K562 (cell line): ENCODE results near the gene AMMECR1. TPM values are rescaled to one million over a fixed set of nuclear protein-coding genes. Genes with fewer than 3 reads are reported as not detected.

Source experiments
- C11orf30 ChIP-seq: fragments of 450-650 bp; IDR thresholded peaks from 2 replicates; pipeline ENCODE4 v1.6.1; 2016; ENCODE audit warnings: low read depth, mild to moderate bottlenecking
- CTBP1 ChIP-seq: fragments of 450-650 bp; IDR thresholded peaks from 2 replicates; pipeline ENCODE4 v1.6.1; 2016; ENCODE audit warnings: borderline replicate concordance
- DEAF1 ChIP-seq: fragments of 450-650 bp; formaldehyde crosslinking; IDR thresholded peaks from 2 replicates; pipeline ENCODE4 v1.4.0; 2020; ENCODE audit warnings: mild to moderate bottlenecking, moderate library complexity
- E2F3 ChIP-seq: fragments of 250-450 bp; sonication (Bioruptor Pico); IDR thresholded peaks from 2 replicates; pipeline ENCODE4 v1.4.0; 2020; ENCODE audit warnings: mild to moderate bottlenecking
- EWSR1 ChIP-seq: fragments of 450-650 bp; IDR thresholded peaks from 2 replicates; pipeline ENCODE4 v1.6.1; 2018; ENCODE audit warnings: borderline replicate concordance, mild to moderate bottlenecking, low read depth, moderate library complexity; ENCODE audit not compliant: partially characterized antibody
- FOSL1 ChIP-seq: fragments of 200-800 bp; sonication (Bioruptor generic); conservative IDR thresholded peaks from 2 replicates; pipeline ENCODE4 v1.6.1; 2016; ENCODE audit warnings: missing genetic modification characterization, missing compliant biosample characterization
- GABPA ChIP-seq: fragments of 200-800 bp; sonication (Bioruptor generic); conservative IDR thresholded peaks from 2 replicates; pipeline ENCODE4 v1.6.1; 2016; ENCODE audit warnings: low read depth, missing genetic modification characterization, missing compliant biosample characterization
- HMBOX1 ChIP-seq: sonication (generic); IDR thresholded peaks from 2 replicates; pipeline ENCODE4 v1.6.1; 2016
- KAT7 ChIP-seq: sonication (generic); formaldehyde crosslinking; IDR thresholded peaks from 2 replicates; pipeline ENCODE4 v1.8.0; 2022; ENCODE audit warnings: missing genetic modification reagents, mild to moderate bottlenecking, borderline replicate concordance
- KLF13 ChIP-seq: fragments of 450-650 bp; IDR thresholded peaks from 2 replicates; pipeline ENCODE4 v1.6.1; 2016; ENCODE audit warnings: missing genetic modification characterization, low read depth, mild to moderate bottlenecking, missing compliant biosample characterization, moderate library complexity, borderline replicate concordance
- MAFK ChIP-seq: IDR thresholded peaks from 2 replicates; pipeline ENCODE4 v1.6.1; 2011; ENCODE audit warnings: low read length, improper control_type of control experiment
- MTA3 ChIP-seq: fragments of 450-650 bp; formaldehyde crosslinking; IDR thresholded peaks from 2 replicates; pipeline ENCODE4 v1.6.1; 2017; ENCODE audit warnings: mild to moderate bottlenecking, borderline replicate concordance
- NFIC ChIP-seq: fragments of 450-650 bp; IDR thresholded peaks from 2 replicates; pipeline ENCODE4 v1.6.1; 2017; ENCODE audit warnings: mild to moderate bottlenecking, inconsistent platforms
- PYGO2 ChIP-seq: fragments of 450-650 bp; IDR thresholded peaks from 2 replicates; pipeline ENCODE4 v1.6.1; 2016; ENCODE audit warnings: mild to moderate bottlenecking, missing genetic modification characterization, moderate library complexity, missing compliant biosample characterization
- RCOR1 ChIP-seq, 2 experiments: IDR thresholded peaks; 2 replicates each; pipeline ENCODE4 v1.6.1; 2012; ENCODE audit warnings: low read depth in 2 of 2, low read length in 2 of 2, borderline replicate concordance in 1 of 2, improper control_type of control experiment in 1 of 2
- SIN3A ChIP-seq, 2 experiments: fragments of 150-350 bp in 1 of 2; IDR thresholded peaks; 2 replicates each; pipeline ENCODE4 v1.6.1; 2011 to 2016; ENCODE audit warnings: borderline replicate concordance in 2 of 2, low read depth in 2 of 2, low read length in 2 of 2, mild to moderate bottlenecking in 2 of 2, moderate library complexity in 2 of 2; ENCODE audit not compliant: control insufficient read depth in 1 of 2
- TAF9B ChIP-seq: fragments of 450-650 bp; IDR thresholded peaks from 2 replicates; pipeline ENCODE4 v1.6.1; 2018; ENCODE audit warnings: mild to moderate bottlenecking; ENCODE audit not compliant: partially characterized antibody
- ZNF143 ChIP-seq: sonication (generic); formaldehyde crosslinking; IDR thresholded peaks from 2 replicates; pipeline ENCODE4 v1.9.0; 2022; ENCODE audit warnings: mild to moderate bottlenecking, missing genetic modification reagents
- ZNF316 ChIP-seq: fragments of 450-650 bp; IDR thresholded peaks from 2 replicates; pipeline ENCODE4 v1.6.1; 2016
- ZNF41 ChIP-seq: fragments of 250-450 bp; sonication (Bioruptor Pico); conservative IDR thresholded peaks from 2 replicates; pipeline ENCODE4 v1.4.0; 2020; ENCODE audit warnings: mild to moderate bottlenecking
- polyA plus RNA-seq, 8 experiments: library from polyadenylated mRNA; depleted of rRNA in 4 of 8; stranded (reverse) in 5 of 8; unstranded in 3 of 8; fragments of >200 nt; fragmentation: Nextera tagmentation in 2 of 8; fragmentation: Illumina TruSeq in 1 of 8; extraction: Ambion mirVana in 2 of 8; extraction: Trizol in 1 of 8; gene quantifications; 2 replicates each; pipeline versions ENCODE4 v1.2.1 to v1.2.3, GENCODE V29; 2011 to 2014; ENCODE audit warnings: inconsistent platforms in 1 of 8, missing spikeins in 1 of 8
- total RNA-seq, 7 experiments: library from RNA; depleted of rRNA in 6 of 7; stranded (reverse); fragments of >200 nt in 6 of 7; fragmentation: Illumina TruSeq in 2 of 7; extraction: Trizol in 2 of 7; gene quantifications; 2 replicates each; pipeline versions ENCODE4 v1.2.1 to v1.2.3, GENCODE V29; 2011 to 2021; ENCODE audit warnings: low replicate concordance in 1 of 7
- TF ChIP-seq, protein P1 (sequence below): fragments of 450-650 bp; IDR thresholded peaks from 2 replicates; pipeline ENCODE4 v1.6.1; 2018; ENCODE audit not compliant: partially characterized antibody
- TF ChIP-seq, protein P2 (sequence below): conservative IDR thresholded peaks from 2 replicates; pipeline ENCODE4 v1.6.1; 2011; ENCODE audit warnings: low read depth, mild to moderate bottlenecking, low read length; ENCODE audit not compliant: control insufficient read depth

AMMECR1 gene
- total and polyA plus RNA-seq, 9 of the 15 experiments (the other 6 are each of a cell fraction or from before 2014, with no cell fraction given): 13.9 to 36.7 (median 23.6) TPM

- TF ChIP-seq, protein P1, sequence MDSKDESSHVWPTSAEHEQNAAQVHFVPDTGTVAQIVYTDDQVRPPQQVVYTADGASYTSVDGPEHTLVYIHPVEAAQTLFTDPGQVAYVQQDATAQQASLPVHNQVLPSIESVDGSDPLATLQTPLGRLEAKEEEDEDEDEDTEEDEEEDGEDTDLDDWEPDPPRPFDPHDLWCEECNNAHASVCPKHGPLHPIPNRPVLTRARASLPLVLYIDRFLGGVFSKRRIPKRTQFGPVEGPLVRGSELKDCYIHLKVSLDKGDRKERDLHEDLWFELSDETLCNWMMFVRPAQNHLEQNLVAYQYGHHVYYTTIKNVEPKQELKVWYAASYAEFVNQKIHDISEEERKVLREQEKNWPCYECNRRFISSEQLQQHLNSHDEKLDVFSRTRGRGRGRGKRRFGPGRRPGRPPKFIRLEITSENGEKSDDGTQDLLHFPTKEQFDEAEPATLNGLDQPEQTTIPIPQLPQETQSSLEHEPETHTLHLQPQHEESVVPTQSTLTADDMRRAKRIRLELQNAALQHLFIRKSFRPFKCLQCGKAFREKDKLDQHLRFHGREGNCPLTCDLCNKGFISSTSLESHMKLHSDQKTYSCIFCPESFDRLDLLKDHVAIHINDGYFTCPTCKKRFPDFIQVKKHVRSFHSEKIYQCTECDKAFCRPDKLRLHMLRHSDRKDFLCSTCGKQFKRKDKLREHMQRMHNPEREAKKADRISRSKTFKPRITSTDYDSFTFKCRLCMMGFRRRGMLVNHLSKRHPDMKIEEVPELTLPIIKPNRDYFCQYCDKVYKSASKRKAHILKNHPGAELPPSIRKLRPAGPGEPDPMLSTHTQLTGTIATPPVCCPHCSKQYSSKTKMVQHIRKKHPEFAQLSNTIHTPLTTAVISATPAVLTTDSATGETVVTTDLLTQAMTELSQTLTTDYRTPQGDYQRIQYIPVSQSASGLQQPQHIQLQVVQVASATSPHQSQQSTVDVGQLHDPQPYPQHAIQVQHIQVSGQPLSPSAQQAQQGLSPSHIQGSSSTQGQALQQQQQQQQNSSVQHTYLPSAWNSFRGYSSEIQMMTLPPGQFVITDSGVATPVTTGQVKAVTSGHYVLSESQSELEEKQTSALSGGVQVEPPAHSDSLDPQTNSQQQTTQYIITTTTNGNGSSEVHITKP: no peak
- TF ChIP-seq DEAF1 (CRISPR knock-in tag) (no peak), FOSL1 (tag) (peak; percentile 54; the same call in 1 of the 2 replicates), KAT7 (no peak), CTBP1 (no peak), HMBOX1 (no peak), ZNF143 (no peak), E2F3 (CRISPR knock-in tag) (no peak), C11orf30 (peak; percentile 38), KLF13 (tag) (no peak), NFIC (peak; percentile 55), TAF9B (no peak), MTA3 (no peak), EWSR1 (no peak), GABPA (tag) (no peak), PYGO2 (tag) (no peak), MAFK (0 out of 2 replicates have a peak, but pooled peaks have one; percentile 33), ZNF316 (peak; percentile 5; the same call in 1 of the 2 replicates), RCOR1 (IDR thresholded peaks at IDR 0.05; ENCODE audit: borderline replicate concordance in 1 of 2, low read depth in 2 of 2, low read length in 2 of 2) (peak in 1 of 2 experiments; percentile 53; a peak in 1 of 4 replicates), ZNF41 (CRISPR knock-in tag) (no peak), SIN3A (IDR thresholded peaks at IDR 0.05; ENCODE audit: borderline replicate concordance in 2 of 2, control insufficient read depth in 1 of 2, low read depth in 2 of 2, low read length in 2 of 2) (no peak)
- TF ChIP-seq, protein P2, sequence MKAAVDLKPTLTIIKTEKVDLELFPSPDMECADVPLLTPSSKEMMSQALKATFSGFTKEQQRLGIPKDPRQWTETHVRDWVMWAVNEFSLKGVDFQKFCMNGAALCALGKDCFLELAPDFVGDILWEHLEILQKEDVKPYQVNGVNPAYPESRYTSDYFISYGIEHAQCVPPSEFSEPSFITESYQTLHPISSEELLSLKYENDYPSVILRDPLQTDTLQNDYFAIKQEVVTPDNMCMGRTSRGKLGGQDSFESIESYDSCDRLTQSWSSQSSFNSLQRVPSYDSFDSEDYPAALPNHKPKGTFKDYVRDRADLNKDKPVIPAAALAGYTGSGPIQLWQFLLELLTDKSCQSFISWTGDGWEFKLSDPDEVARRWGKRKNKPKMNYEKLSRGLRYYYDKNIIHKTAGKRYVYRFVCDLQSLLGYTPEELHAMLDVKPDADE: no peak
Measured at GRCh38 chrX:110219920-110220319, 98.0 kb downstream of the AMMECR1 start (continued).
